ENCODE data around the gene PCSK6.

The PCSK6 gene

DNA sequence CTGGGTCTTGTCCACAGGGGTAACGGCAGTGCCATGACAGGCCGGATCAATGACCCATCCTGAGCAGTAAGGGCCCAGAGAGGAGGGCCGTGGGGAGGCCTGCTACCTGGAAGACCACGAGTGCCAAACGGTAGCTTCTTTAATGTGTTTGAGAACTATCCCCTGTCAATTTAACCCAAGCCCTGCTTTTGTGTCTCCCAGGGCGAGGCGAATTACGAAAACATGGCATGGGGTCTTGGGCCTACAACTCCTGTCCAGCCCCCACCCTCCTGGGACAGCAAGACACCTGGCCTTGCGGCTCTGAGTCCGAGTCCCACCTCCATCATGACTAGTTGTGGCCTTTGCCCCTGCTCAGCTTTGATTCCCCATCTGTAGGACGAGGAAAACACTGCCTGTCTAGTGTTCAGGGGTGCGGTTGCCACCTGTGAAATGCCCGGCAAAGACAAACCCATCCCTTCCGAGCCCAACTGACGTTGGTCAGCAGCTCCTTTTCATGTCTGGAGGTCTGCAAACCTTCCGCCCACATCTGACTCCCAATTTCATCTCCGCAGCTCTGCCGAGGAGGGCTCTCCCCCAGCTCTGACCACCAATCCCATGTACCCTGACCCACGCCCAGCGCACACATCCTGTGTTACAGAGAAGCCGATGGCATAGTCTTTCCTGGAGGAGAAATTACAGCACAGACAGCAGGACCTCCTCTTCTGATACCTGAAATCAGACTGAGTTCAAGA lies 165.5 kb downstream of the PCSK6 start:
- DNase-seq, result no peak

DNA sequence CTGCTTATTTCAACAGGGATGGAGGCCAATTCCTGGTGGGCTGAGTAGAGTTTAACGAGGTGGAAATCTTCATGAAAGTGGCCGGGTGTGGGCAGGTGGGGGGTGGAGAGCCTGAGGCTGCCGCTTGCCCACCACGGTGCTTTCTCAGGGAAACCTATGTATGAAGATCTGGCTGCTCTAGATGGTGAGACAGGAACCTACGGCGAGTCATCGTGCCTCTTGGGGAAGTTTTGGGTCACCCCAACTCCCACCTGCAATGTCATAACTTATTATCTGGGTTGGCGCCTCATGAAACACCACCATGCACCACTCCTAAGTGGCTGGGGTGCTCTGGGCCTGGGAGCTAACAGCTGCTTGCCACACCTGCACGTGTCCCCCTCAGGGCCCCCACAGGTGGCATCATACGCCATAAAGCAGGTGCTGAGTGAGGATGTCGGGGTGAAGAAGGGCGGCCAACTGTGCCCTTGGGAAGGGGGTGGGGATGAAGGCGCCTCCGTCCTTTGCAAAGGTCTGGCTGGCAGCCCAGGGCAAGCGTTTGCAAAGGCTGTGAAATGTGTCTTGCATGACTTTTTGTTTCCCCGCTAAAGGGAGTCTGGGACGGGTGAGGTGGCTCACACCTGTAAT lies 166.5 kb downstream of the PCSK6 start:
- no peak for DNase-seq

DNA sequence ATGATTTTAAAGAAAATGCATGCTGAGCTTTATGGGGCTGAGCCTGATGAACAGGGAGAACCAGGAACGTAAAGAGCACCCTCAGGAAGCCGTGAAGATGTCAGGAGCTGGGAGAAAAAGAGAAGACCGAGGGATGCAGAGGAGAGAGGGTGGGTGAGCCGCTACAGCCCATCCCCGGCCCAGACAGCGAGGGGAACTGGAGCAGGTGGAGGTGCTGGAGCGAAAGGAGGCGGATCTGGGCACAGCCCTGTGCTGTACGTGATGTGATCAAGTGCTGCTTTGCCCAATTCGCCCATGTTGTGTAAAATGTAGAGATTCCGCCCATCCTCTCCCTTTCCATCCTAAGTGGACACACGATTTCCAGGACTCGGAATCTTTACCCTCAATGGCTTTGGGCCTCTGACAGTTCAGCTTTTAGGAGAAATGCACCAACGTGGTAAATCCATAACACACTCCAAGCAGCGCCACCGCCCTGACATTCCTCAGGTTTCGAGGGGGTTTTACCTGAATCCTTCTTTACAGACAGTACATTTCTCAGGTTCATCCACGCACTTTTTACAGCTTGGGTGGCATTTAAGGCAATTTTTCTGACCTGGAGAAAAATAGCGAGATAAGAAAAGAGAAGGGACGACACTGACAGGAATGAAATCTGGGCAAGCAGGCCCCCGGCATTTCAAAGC lies 167.4 kb downstream of the PCSK6 start:
- DNase-seq, result no peak

DNA sequence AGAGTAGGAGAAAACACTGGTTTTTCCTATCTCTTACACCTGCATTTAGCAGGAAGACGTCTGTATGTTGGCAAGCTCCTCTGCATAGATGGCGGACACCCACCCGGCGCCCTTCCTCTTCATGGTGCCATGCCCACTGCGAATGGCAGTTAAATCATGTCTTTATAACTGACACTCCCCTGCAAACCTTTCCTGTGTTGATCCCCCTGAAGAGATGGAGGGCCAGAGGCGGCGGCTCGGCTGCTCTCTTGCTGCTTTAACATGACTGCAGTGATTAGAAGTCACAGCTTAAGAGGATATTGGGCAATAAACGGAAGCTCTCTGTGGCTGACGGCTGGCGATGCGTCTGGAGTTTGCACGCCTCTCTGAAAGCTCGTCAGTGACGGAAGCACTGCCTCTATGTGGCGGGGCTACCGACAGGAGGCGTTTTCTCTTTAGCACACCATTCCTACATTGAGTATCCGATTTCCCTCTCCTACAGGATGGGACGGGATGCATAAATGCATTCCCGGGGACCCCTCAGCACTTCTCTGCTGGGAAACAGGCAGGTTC lies 168.9 kb downstream of the PCSK6 start:
- no peak for DNase-seq

DNA sequence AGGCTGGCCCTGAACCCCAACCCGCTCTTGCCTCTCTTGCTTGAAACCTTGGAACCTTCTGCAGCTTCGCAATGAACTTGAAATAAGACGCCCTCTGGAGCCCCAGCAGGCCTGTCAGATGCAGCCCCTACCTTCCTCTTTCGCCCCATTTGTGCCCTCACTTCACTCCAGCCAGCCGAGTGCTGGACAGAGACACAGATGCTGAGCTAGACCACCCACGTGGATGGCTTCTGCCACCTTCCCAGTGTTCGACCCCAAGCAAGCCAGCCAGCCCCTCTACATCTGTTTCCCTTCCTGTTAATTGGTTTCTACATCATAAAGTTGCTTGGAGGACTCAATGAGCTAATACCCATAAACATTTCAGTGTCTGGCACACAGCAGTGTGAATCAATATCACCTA lies 170.7 kb downstream of the PCSK6 start:
- no peak for DNase-seq

DNA sequence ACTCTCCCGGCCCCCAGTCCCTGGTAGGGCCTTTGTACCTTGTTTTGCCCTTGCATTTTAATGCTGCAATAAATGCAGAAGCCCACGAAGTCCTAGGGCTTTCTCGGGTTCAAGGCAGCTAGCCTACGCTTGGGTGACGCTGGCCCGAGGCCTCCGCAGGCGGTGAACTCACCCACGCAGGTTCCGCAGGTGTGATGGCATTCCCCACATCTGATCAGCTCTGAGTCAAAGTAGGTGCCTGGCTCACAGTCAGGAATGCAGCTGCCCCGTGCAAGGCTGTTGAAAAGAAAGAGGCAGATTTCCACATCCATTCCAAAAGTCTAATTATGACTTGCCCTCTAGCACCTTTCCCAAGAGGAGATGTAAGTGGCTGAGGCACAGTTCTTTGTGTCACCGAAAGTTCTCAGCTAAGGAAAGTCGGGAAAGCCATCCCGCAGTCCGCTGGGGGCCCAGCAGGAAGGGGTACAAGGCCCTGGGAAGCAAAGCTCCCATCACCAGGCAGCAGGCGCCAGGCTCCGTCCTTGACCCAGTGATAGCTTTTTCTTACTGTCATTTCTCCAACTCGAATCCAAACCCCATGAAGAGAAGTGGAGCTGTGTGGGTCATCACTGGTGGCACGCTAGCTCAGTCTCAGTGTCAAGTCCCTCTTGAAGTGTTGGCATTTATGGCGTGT lies 171.2 kb downstream of the PCSK6 start:
- DNase-seq, result no peak

DNA sequence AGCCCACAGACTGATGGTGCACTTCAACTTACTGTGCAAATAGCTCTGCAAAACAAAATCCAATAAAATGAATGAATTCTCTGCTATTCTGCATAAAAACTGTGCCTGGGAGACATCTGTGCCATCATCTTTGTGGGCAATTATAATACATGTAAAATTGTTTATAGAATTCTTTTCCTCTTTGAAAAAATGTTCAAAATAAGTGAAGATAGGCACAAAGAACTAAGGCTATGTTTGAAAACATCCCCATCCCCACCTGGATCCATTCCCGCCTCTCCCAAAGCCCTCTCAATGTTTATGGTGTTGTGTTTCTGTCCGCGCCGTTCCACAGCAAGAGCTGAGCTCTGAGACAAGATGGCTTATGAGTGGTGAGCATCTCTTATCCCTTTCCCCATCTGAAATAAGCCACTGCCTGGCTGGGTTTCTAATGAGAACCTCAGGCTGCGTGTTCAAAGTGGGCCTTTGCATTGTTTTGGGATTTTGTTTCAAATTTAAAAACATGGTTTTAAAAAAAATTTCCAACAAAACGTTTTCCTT lies 172.1 kb downstream of the PCSK6 start:
- no peak for DNase-seq

DNA sequence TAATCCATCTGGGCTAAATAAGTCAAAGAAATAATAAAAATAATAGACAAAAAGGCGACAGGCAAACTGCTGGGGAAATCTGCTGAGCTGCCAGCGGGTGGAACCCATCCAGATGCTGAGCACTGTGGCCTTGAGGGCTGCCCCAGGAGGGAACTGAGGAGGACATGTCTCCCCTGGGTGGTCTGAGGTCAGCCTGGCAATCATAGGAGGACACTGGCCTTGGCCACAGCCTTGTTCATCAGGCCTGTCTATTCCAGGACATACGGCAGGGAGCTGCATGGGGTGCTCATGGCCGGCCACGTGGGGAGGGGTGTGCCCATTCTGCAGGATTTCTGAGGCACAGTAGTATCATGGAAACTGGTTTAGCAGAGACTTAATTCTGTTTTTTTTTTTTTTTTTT lies 173.0 kb downstream of the PCSK6 start:
- DNase-seq, result no peak

DNA sequence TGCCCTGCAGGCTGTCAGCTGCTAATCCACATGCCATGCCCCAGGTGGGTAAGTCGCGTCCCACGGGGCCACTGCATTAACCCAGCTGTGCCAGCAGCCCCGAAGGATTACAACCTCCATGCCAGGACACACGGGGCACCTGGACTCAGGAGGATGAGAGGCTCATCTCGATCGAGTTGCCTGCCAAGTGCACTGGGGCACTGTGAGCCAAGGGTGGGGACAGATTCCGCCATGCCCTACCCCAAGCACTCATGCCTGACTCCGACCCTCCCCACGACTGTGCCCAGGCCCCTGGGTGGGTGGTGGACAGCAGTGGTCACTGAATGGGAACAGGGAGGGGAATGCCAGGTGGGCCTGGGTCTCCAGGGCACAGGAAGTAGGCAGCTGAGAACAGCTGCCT lies 173.8 kb downstream of the PCSK6 start:
- no peak for DNase-seq

DNA sequence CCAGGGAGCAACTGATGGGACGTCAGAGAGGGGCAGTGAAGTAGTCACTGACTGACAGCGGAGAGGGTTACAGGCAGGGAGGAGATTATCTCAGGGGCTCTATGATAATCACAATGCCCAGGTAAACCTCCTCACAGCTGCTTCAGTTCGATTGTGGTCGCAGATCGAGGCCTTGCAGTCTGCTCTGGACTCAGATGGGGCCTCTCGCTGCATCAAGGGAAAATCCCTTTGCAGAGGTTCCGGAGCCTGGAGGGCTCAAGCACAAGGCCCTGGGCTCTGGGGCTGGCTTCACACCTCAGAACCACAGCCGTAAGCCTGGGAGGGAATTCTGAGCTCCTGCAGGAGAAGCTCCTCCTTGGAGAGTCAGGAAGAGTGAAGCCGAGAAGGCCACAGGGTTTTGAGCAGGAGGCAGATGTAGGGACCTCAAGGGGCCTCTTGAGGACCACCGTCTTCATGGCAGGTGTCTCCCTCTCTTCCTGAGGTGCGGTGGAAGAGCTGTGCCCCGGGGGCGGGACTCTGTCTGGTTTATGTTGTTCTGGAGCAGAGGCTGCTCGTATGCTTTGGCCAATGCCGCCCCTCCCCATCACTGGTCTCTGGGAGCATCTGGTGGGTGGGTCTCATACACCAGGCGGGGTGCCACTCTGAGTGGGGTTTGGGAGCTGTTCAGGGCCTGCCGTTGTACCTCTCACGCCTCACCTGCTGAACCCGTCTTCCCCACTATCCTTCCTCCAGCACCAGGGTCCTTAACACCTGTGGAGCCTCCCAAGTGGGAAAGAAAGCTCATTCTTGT lies 175.0 kb downstream of the PCSK6 start:
- DNase-seq, result no peak

DNA sequence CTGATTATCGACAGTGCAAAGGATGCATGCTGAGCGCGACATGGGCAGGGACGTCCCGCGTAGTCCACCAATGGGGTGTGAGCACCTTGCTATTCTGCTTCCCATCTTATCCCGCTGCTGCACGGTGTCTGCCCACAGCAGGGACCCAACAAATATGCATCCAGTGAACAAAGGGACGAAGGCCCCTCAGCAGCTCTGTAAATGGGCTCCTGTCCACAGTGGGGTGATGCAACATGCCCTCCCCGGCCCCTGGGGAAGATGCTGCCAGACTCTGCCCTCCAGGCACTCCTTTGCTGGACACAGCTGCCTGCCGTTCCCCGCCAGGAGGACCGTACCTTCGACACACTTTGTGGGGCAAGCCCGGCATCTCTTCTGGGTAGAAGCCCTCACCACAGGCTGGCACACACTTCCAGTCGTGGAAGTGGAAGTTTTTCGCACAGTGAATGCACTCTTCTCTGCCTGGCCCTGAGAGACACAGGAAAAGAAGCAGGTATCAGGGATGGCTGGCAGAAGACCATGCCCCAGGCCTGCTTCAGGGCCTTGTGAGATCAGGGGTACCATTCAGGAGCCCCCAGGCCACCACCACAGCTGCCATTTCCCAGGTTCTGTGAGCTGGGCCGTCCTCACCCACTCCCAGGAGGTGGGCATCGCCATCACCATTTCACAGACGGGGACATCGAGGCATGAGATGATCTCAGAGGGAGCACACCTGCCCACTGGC lies 176.3 kb downstream of the PCSK6 start:
- no peak for DNase-seq

DNA sequence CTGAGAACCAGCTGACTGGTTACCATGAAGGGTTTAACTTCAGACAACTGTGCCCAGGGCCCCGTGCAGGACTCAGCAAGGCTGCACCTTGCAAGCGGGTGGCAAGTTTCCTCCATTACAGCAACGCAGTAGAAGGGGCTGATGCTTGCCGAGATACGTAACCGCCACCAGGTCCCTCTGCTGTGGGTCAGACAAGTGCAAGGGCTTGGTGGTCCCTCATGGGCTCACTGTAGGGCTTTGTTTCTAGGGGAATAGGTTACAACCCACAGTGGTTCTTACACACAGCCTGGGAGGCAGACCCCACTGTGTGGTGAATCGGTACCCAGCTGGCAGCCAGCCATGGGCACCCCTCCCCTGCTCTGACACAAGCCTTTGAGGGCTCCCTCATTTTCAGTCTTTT lies 179.0 kb downstream of the PCSK6 start:
- no peak for DNase-seq

DNA sequence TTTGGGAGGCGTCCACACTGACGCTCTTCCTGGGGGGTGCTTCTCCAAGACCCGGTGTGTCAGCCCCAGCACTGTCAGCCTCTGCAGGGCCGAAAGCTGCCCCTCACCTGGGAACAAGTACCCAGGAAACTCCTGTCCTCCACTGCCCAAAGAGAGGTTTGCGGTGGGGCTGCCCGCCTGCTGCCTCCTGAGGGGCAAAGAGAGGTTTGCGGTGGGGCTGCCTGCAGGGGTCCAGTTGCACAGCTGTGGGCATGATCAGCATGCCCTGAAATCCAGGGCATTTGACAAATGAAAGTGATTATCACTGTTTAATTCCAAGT lies 179.4 kb downstream of the PCSK6 start:
- no peak for DNase-seq

DNA sequence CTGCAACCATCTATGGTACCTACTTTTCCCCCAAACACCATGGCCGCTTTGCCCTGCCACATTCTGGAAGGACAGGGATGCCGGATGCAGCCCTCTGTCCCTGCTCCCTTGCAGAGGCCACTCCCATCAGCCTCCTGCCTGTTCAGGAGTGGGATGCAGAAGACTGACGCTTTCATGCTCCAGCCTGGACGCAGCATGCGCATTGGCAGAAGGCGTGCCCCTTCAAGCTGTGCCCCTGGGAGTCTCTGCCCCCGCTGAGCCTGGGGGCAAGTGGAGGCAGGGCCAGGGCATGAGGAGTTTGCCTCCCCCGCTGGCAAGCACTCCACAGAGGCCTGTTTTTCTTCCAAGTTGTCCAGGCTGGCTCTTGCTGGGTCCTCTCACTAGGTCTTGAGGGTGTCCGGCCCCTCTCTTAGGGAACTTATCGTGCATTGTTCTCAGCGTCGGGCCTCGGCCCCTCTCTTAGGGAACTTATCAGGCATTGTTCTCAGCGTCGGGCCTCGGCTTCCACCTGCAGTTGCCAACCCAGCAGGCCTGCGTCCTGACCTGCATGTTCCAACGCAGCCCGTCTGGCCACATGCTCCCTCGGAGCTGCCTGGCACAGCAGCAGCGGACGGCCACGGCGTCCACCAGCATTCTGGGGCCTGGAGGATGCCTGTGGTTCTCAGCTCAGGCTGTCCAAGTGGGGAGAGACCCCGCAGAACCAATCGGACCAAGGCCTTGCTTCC lies 179.9 kb downstream of the PCSK6 start:
- DNase-seq, result no peak

DNA sequence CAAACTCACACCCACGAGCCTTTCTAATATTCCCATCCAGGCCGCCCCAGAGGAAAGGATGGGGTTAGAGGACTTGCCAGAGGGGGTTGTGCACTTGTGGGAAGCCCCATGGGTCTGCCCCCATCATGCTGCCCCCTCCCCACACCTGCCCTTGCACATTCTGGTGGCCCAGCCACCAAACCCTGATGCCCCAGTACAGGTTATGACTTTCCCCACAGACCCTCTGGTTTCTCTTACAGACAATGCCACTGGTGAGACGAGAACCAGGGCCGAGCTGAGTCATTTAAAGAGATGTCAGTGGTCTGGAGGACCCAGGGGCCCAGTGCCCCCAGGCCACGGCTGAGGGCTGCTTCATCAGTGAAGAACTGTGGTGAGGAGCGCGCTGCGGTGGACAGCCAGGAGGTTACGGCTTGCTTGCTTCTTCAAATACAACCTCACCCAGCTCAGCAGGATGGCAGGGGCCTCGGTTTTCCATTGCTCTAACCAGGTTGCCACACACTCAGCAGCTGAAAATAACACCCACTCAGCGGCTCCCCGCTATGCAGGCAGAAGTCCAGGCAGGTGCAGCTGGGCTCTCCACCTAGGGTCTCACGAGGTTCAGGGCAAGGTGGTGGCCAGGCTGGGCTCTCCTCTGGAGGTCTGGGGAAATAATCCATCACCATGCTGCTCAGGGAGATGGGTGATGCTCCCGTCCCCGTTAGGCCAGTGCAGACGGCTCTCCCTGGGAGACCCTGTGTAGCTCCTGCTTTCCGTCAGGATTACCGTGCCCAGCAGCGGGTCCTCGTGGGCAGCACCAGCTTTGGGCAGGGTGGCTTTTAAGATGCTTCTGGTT lies 180.7 kb downstream of the PCSK6 start:
- DNase-seq, result no peak

DNA sequence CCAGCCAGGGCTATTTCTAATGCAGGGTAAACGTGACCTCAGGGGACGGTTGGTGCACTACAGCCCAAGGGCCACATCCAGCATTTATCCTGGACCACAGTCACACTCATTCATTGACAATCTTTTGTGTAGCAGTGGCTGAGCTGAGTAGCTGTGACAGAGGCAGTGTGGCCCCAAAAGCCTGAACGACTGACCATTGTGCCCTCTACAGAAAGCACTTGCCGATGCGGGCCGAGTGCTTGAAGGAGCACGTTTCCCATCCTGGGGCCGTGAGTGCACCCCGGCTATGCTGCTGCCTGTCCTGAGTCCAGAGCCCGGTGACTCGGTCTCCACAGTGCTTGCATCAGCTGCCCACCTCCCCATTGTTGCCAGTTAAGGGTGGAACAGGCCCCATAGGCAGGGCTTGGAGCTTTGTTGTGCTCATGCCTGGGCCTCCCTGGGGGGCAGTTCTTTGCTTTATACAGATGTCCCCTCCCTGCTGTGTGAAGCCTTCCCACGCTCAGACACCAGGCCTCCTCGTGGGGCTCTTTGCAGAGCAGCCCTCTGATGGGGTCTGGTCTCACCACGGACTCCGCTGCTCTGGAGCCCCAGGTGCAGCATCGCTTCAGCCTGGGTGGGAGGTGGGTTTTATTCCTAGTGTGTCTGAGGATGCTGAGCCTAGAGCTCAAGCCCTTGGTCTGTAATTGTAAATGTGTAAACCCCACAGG lies 181.5 kb downstream of the PCSK6 start:
- DNase-seq, result no peak

DNA sequence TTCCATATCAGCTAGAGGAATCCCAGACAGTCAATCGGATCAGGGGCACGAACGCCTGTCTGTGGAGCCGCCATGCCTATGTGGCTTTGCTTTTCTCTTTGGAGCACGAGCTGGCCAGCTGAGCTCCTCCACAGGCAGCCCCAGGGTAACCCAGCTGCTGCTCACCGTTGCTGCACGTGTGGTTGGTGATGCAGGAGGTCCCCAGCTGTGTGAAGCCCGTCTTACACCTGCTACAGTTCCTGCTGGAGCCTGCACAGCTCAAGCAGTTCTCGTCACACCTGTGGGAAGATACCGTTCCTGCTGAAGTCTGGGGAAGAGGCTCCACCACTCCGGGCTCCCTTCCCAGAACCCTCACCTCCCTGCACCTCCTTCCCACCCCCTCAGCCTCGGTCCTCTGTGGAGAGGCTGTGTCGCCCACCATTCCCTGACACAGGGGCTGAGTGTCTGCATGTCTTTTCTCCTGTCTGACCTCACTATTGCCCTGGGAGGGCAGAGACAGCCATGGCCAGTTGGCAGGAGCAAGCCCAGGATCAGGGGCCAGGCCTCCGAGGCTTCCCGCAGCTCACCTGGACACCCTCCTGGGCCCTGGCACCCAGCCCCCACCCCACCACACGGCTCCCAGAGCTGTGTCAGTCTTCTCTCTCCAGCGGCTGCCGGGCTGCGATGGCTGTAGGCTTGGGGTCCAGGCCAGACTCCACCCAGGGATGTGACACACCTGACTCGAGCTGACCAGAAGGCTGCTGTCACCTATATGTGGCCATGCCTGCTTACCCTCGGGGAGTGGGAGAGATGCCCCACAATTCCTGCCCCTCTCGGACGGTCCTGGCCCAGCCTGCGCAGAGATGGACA lies 182.2 kb downstream of the PCSK6 start:
- no peak for DNase-seq

DNA sequence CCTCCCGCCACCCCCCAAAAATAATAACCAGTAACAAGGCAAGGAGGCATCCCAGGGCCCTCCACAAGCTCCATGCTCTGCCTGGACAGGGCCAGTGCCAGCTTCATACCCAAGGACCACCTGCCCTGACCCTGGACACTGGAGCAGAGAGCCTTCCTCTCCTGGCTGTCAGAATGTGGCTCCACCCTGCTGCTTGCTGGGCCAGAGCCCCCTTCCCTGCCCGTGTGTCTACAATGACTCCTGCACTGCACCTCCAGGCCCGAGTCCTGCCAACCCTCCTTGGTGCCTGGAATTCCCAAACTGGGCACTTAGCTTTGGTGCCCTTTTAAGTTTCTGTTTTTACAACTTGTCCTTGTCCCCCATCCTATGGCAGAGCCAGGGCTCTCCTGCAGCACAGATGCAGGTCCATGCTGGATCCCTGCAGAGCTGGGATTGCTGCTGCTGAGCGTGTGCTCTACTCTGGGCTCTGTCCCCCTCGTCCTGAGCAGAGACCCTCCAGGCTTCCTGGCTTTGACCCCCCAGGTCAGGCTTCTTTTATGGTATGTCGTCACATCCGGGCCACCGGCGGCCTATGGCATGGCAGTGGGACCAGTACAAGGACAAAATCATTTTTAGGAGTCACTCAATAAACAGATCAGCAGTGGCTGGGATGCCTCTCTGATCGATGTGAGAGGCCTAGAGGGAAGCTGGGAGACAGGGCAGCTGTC lies 183.0 kb downstream of the PCSK6 start:
- DNase-seq, result no peak

Data from NCI-H1930 (cell line).